SJCRH30 (cell line): ENCODE data around the gene RIMBP2. TPM values are rescaled to one million over a fixed set of nuclear protein-coding genes. Genes with fewer than 3 reads are reported as not detected.

Experiments
- DNase-seq, 2 experiments: peaks; one replicate each; pipeline ENCODE4 v3.0.0-alpha.2; 2015 to 2020
- H3K27ac ChIP-seq: fragments of 250-450 bp; sonication (Bioruptor Pico); 2 replicates; pipeline ENCODE4 v1.5.1; 2020; ENCODE audit warnings: mild to moderate bottlenecking, moderate library complexity
- H3K27me3 ChIP-seq: fragments of 250-450 bp; sonication (Bioruptor Pico); 2 replicates; pipeline ENCODE4 v1.5.1; 2020; ENCODE audit warnings: mild to moderate bottlenecking, moderate library complexity
- H3K36me3 ChIP-seq: fragments of 250-450 bp; sonication (Bioruptor Pico); 2 replicates; pipeline ENCODE4 v1.5.1; 2020; ENCODE audit warnings: mild to moderate bottlenecking, moderate library complexity
- H3K4me1 ChIP-seq: fragments of 250-450 bp; sonication (Bioruptor Pico); 2 replicates; pipeline ENCODE4 v1.5.1; 2020; ENCODE audit warnings: mild to moderate bottlenecking, moderate library complexity
- H3K4me3 ChIP-seq: fragments of 250-450 bp; sonication (Bioruptor Pico); 2 replicates; pipeline ENCODE4 v1.5.1; 2020; ENCODE audit warnings: mild to moderate bottlenecking, moderate library complexity
- H3K9me3 ChIP-seq: fragments of 250-450 bp; sonication (Bioruptor Pico); replicated peaks from 2 replicates; pipeline ENCODE4 v1.5.1; 2020; ENCODE audit warnings: mild to moderate bottlenecking, moderate library complexity
- total RNA-seq: library from RNA; depleted of rRNA; stranded (reverse); fragments of >200 nt; shearing (Covaris generic); gene quantifications from 2 replicates; pipeline ENCODE4 v1.2.3, GENCODE V29; 2014

RIMBP2 gene
- total RNA-seq, 1 experiment from 2014 or later, result not detected

DNA sequence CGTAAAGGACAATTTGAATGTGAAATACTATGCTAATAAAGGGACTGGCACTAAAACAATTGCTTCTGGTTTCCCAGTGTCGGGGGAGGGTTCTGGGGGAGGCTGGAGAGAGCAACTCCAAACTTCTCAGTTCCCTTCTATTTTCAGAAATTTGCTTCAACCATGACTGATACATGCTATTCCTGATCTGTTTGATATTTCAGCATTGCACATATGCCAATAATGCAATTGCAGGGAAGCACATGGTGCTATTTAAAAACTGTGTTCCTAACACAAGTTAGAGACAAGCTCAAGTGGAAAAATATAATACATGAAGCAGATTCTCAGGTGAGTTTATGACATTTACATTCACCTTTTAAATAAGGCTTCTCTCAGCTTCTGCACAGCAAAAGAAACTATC, 188.9 kb downstream of the RIMBP2 start:
- Histone ChIP-seq H3K4me1 (no peaks in the 10 kb centered on the region), H3K9me3 (no peaks in the 10 kb centered on the region), H3K4me3 (no peak overlapping the region), H3K36me3 (no peaks in the 10 kb centered on the region), H3K27ac (no peak overlapping the region), H3K27me3 (0 out of 2 replicates have a peak, but pooled peaks cover 6% of the 10 kb centered on the region)
- no peak for DNase-seq

GRCh38 chr12:130526813-130527212, 189.3 kb downstream of the RIMBP2 start:
- Histone ChIP-seq H3K27me3 (0 out of 2 replicates have a peak, but pooled peaks cover 6% of the 10 kb centered on the region), H3K4me3 (no peak overlapping the region), H3K27ac (no peak overlapping the region), H3K4me1 (no peaks in the 10 kb centered on the region), H3K9me3 (no peaks in the 10 kb centered on the region), H3K36me3 (no peaks in the 10 kb centered on the region)
- peak; percentile 37 to 61 for DNase-seq

GRCh38 chr12:130525384-130526172, 190.5 kb downstream of the RIMBP2 start:
- no peaks in the 10 kb centered on the region for H3K9me3 ChIP-seq
- H3K36me3 ChIP-seq, result no peaks in the 10 kb centered on the region
- H3K4me1 ChIP-seq, result no peaks in the 10 kb centered on the region
- no peak for DNase-seq
- no peak overlapping the region for H3K4me3 ChIP-seq
- 0 out of 2 replicates have a peak, but pooled peaks cover 6% of the 10 kb centered on the region for H3K27me3 ChIP-seq
- H3K27ac ChIP-seq, result no peak overlapping the region

DNA sequence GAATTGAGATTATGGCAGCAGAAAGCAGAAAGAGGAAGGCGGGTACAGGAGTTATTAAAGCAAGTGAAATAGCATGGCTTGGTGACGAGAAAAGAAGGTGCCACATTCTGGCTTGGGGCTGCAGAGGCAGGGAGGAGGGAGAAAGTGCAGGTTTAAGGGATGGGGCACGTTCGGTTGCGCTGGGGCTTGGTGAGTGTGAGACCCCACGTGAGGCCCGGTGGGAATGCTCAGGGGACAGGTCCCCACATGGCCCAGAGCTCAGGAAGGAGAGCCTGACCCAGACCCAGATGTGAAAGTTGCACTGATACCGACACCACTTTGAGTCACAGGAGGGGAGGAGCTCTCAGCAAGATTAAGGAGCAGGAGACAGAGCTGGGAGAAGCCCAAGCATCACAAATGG, 191.3 kb downstream of the RIMBP2 start:
- DNase-seq, result no peak
- H3K9me3 ChIP-seq, result no peaks in the 10 kb centered on the region
- no peak overlapping the region for H3K4me3 ChIP-seq
- H3K27ac ChIP-seq, result no peak overlapping the region
- H3K4me1 ChIP-seq, result no peaks in the 10 kb centered on the region
- H3K27me3 ChIP-seq, result 0 out of 2 replicates have a peak, but pooled peaks cover 6% of the 10 kb centered on the region
- H3K36me3 ChIP-seq, result no peaks in the 10 kb centered on the region

- no peak overlapping the region for H3K4me3 ChIP-seq
- no peaks in the 10 kb centered on the region for H3K9me3 ChIP-seq
- 0 out of 2 replicates have a peak, but pooled peaks cover 6% of the 10 kb centered on the region for H3K27me3 ChIP-seq
- no peaks in the 10 kb centered on the region for H3K4me1 ChIP-seq
- DNase-seq, result no peak
- H3K36me3 ChIP-seq, result no peaks in the 10 kb centered on the region
- no peak overlapping the region for H3K27ac ChIP-seq
Measured at GRCh38 chr12:130523863-130524614, 192.1 kb downstream of the RIMBP2 start.

- Histone ChIP-seq H3K9me3 (no peaks in the 10 kb centered on the region), H3K36me3 (no peaks in the 10 kb centered on the region), H3K27ac (no peak overlapping the region), H3K27me3 (0 out of 2 replicates have a peak, but pooled peaks cover 6% of the 10 kb centered on the region), H3K4me3 (no peak overlapping the region), H3K4me1 (no peaks in the 10 kb centered on the region)
- DNase-seq, result no peak
Measured at GRCh38 chr12:130523208-130523607, 192.9 kb downstream of the RIMBP2 start.

DNA sequence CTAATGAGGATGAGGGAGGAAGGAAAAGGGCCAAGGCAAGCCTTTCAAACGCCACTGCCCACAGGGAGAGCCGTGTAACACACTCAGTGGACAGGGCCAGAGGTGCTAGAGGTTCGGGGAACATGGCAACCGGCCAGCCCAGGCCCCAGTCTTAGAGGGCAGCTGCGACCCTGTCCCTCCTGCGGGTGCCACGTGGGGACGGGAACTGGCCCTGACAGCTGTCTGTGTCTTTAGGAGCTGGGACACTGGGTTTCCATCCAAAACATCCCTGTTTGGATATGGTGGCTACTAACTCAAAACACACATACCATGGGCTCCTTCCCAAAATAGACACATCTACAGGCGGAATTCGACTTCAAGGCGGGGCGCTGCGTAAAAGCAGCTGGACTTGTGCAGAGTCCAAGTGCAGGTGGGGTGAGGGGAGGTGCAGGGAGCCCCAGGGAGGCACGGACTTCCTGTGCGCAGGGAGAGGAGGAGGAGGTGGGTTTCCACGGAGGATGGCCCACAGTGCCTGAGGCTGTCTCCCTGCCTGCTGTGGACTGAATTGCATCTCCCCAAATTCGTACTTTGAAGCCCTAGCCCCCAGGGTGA, 193.8 kb downstream of the RIMBP2 start:
- H3K4me1 ChIP-seq, result no peaks in the 10 kb centered on the region
- no peaks in the 10 kb centered on the region for H3K9me3 ChIP-seq
- 0 out of 2 replicates have a peak, but pooled peaks cover 6% of the 10 kb centered on the region for H3K27me3 ChIP-seq
- H3K4me3 ChIP-seq, result no peak overlapping the region
- H3K36me3 ChIP-seq, result no peaks in the 10 kb centered on the region
- DNase-seq, result no peak
- no peak overlapping the region for H3K27ac ChIP-seq

- Histone ChIP-seq H3K9me3 (no peaks in the 10 kb centered on the region), H3K27me3 (0 out of 2 replicates have a peak, but pooled peaks cover 6% of the 10 kb centered on the region)
Measured at GRCh38 chr12:130521375-130522124, 194.5 kb downstream of the RIMBP2 start.

DNA sequence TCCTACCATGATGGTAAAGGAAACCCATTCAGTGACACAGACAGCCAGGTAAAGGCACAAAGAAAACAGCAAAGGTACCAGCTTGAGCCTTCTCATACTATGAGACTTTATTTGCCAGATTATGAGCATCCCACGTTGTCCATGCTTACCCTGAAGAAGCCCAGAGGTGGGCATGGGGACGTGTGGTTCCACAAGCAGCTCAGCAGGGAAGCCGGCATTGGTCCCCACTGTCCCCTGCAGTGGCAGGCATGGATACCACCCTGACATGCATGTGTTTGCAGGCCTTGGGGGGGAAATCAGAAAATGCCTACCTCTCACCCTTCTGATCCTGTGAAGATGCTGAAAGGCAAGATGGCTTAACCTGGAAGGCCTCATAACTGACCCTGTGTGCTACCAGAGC, 195.3 kb downstream of the RIMBP2 start:
- no peaks in the 10 kb centered on the region for H3K9me3 ChIP-seq
- no peak overlapping the region for H3K4me3 ChIP-seq
- no peaks in the 10 kb centered on the region for H3K36me3 ChIP-seq
- no peak overlapping the region for H3K27ac ChIP-seq
- no peak for DNase-seq
- H3K4me1 ChIP-seq, result no peaks in the 10 kb centered on the region
- H3K27me3 ChIP-seq, result 0 out of 2 replicates have a peak, but pooled peaks cover 6% of the 10 kb centered on the region

More at GRCh38 chr12:130521375-130522124, 194.5 kb downstream of the RIMBP2 start:
- DNase-seq, result no peak
- H3K4me1 ChIP-seq, result no peaks in the 10 kb centered on the region
- no peak overlapping the region for H3K4me3 ChIP-seq
- no peaks in the 10 kb centered on the region for H3K36me3 ChIP-seq
- no peak overlapping the region for H3K27ac ChIP-seq

GRCh38 chr12:130517588-130517987, 198.5 kb downstream of the RIMBP2 start:
- no peaks in the 10 kb centered on the region for H3K4me1 ChIP-seq
- H3K9me3 ChIP-seq, result no peaks in the 10 kb centered on the region
- H3K4me3 ChIP-seq, result no peak overlapping the region
- H3K27me3 ChIP-seq, result peaks cover 4% of the 10 kb centered on the region; the same call in 1 of the 2 replicates
- H3K36me3 ChIP-seq, result no peaks in the 10 kb centered on the region
- no peak overlapping the region for H3K27ac ChIP-seq
- no peak for DNase-seq

DNA sequence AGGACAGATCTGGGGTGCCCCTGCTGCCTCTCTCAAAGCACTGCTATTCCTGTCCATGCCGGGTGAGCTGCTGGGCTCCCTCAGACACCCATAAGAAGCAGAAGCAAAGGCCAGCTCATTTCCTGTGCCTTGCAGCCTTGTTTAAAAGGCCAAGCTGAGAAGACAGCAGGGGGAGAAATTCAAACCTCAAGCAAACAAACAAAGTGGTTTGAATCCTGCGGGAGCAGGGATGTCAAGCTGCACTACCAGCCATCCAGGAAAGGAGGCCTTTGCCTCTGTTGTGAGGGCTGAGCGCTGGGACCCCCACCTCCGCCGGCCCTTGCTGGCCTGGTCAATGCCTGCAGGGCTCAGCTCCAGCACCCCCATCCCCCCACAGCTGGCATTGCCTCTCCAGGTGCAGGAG, 201.9 kb downstream of the RIMBP2 start:
- no peak overlapping the region for H3K27ac ChIP-seq
- H3K9me3 ChIP-seq, result no peaks in the 10 kb centered on the region
- no peaks in the 10 kb centered on the region for H3K4me1 ChIP-seq
- no peak for DNase-seq
- no peaks in the 10 kb centered on the region for H3K36me3 ChIP-seq
- no peaks in the 10 kb centered on the region; the same call in 1 of the 2 replicates for H3K27me3 ChIP-seq
- H3K4me3 ChIP-seq, result no peak overlapping the region

GRCh38 chr12:130513556-130513955, 202.5 kb downstream of the RIMBP2 start:
- no peak overlapping the region for H3K27ac ChIP-seq
- H3K9me3 ChIP-seq, result no peaks in the 10 kb centered on the region
- no peaks in the 10 kb centered on the region for H3K36me3 ChIP-seq
- no peak for DNase-seq
- no peak overlapping the region for H3K4me3 ChIP-seq
- no peaks in the 10 kb centered on the region for H3K4me1 ChIP-seq
- no peaks in the 10 kb centered on the region; the same call in 1 of the 2 replicates for H3K27me3 ChIP-seq

DNA sequence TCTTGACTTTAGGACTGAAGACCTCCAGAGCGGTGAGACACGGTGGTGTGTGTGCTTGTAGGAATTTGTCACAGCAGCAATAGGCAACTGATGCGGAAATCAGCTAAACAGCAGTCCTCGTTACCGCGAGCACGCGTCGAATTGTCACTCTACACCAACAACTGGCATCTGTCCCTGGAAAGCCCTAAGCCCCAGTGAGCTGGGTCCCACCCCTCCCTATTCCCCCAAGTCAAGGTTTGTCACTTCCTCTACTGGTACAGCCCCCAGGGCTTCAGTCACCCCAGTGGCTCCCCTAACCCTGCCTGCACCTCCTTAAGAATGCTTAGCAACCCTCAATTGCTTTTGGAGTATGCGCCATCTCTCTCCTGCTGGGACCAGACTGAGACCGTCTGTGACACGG, 204.8 kb downstream of the RIMBP2 start:
- no peaks in the 10 kb centered on the region for H3K36me3 ChIP-seq
- H3K27ac ChIP-seq, result no peak overlapping the region
- H3K27me3 ChIP-seq, result no peaks in the 10 kb centered on the region; the same call in 1 of the 2 replicates
- H3K9me3 ChIP-seq, result no peaks in the 10 kb centered on the region
- no peak for DNase-seq
- no peaks in the 10 kb centered on the region for H3K4me1 ChIP-seq
- H3K4me3 ChIP-seq, result no peak overlapping the region

- Histone ChIP-seq H3K9me3 (no peaks in the 10 kb centered on the region), H3K27me3 (no peaks in the 10 kb centered on the region; the same call in 1 of the 2 replicates), H3K4me1 (no peaks in the 10 kb centered on the region), H3K27ac (no peak overlapping the region), H3K36me3 (no peaks in the 10 kb centered on the region), H3K4me3 (no peak overlapping the region)
- no peak for DNase-seq
Measured at GRCh38 chr12:130509454-130509853, 206.6 kb downstream of the RIMBP2 start.
